HCT116 (cell line): Measurements from ENCODE around the gene KLC4. TPM values are rescaled to one million over a fixed set of nuclear protein-coding genes. Genes with fewer than 3 reads are reported as not detected.

Experiments used
- ATAC-seq: fragments of 200-7000 bp; cut with Tn5 transposase; 2 replicates; pipeline ENCODE4 v1.9.1; 2020; ENCODE audit warnings: mild to moderate bottlenecking, moderate library complexity
- BruUV-seq: library from RNA; stranded (reverse); fragments of 400-500 nt; replicated peaks from 2 replicates; lab custom pipeline; 2021; lab: Mats Ljungman, UMichigan
- CTCF ChIA-PET: fragments of 300-600 bp; sonication (Branson Sonifier 250); formaldehyde crosslinking; loops from one replicate; lab custom pipeline; 2021; ENCODE audit warnings: antibody characterized with exemption; lab: Charles Lee
- POLR2A ChIA-PET: fragments of 300-600, 350-600 bp; sonication (Branson Sonifier 250); formaldehyde crosslinking; loops from one replicate; lab custom pipeline; 2021; ENCODE audit warnings: antibody characterized with exemption; lab: Charles Lee
- RAD21 ChIA-PET, 2 experiments: fragments of 300-600 bp; sonication (Branson Sonifier 250); formaldehyde crosslinking; loops; one replicate each; lab custom pipeline; 2023; ENCODE audit warnings: low total read pairs in 2 of 2; ENCODE audit not compliant: uncharacterized antibody in 2 of 2, unreplicated experiment in 2 of 2, low non-redundant PET in 1 of 2; lab: Charles Lee
- DNase-seq: peaks from one replicate; pipeline ENCODE4 v3.0.0-alpha.2; 2010; ENCODE audit warnings: low read depth, low spot score
- H2AFZ ChIP-seq: fragments of 200-600 bp; shearing (Covaris generic), sonication (generic); 2 replicates; pipeline ENCODE4 v1.6.1; 2017; ENCODE audit warnings: low read depth, mixed run types, mixed read lengths, antibody characterized with exemption, low read length; ENCODE audit not compliant: poor library complexity, severe bottlenecking
- H3K27ac ChIP-seq: 2 replicates; pipeline ENCODE4 v1.5.1; 2012; ENCODE audit warnings: low read depth, low read length
- H3K27me3 ChIP-seq: fragments of 200-600 bp; sonication (generic); 2 replicates; pipeline ENCODE4 v1.6.1; 2016; ENCODE audit warnings: mixed run types, low read length, mixed read lengths; ENCODE audit not compliant: insufficient read depth
- H3K36me3 ChIP-seq, 2 experiments: fragments of 200-500 bp in 1 of 2; fragments of 200-600 bp in 1 of 2; sonication (Bioruptor generic) in 1 of 2; sonication (generic) in 1 of 2; 2 replicates each; pipeline versions ENCODE4 v1.5.1 to v1.6.1; 2014 to 2016; ENCODE audit warnings: low read length in 2 of 2, inconsistent platforms in 1 of 2, mixed read lengths in 1 of 2, mixed run types in 1 of 2; ENCODE audit not compliant: insufficient read depth in 2 of 2, control insufficient read depth in 1 of 2
- H3K4me1 ChIP-seq, 2 experiments: fragments of 200-600 bp in 1 of 2; sonication (generic) in 1 of 2; 2 replicates each; pipeline versions ENCODE4 v1.5.1 to v1.6.1; 2012 to 2017; ENCODE audit warnings: low read length in 2 of 2, inconsistent platforms in 1 of 2, mild to moderate bottlenecking in 1 of 2, mixed read lengths in 1 of 2, mixed run types in 1 of 2, moderate library complexity in 1 of 2; ENCODE audit not compliant: insufficient read depth in 2 of 2, control insufficient read depth in 1 of 2
- H3K4me2 ChIP-seq: fragments of 200-600 bp; sonication (generic); 2 replicates; pipeline ENCODE4 v1.6.1; 2017; ENCODE audit warnings: mixed run types, low read length, mixed read lengths
- H3K4me3 ChIP-seq, 2 experiments: fragments of 200-600 bp in 1 of 2; sonication (generic) in 1 of 2; replicated peaks in 1 of 2; 2 replicates each; pipeline ENCODE4 v1.5.1; 2011 to 2016; ENCODE audit warnings: low read length in 2 of 2, control low read depth in 1 of 2, low read depth in 1 of 2, mild to moderate bottlenecking in 1 of 2, mixed read lengths in 1 of 2, mixed run types in 1 of 2
- H3K79me2 ChIP-seq: fragments of 200-600 bp; sonication (generic); 2 replicates; pipeline ENCODE4 v1.6.1; 2017; ENCODE audit warnings: mild to moderate bottlenecking, mixed run types, low read length, moderate library complexity, mixed read lengths; ENCODE audit not compliant: insufficient read depth
- H3K9ac ChIP-seq: fragments of 200-600 bp; sonication (generic); 2 replicates; pipeline ENCODE4 v1.6.1; 2016; ENCODE audit warnings: low read length, mixed read lengths
- H3K9me2 ChIP-seq: fragments of 200-600 bp; sonication (generic), shearing (Covaris generic); 2 replicates; pipeline ENCODE4 v1.6.1; 2017; ENCODE audit warnings: mixed run types, mild to moderate bottlenecking, moderate library complexity; ENCODE audit not compliant: insufficient read depth
- H3K9me3 ChIP-seq, 2 experiments: fragments of 200-500 bp in 1 of 2; fragments of 200-600 bp in 1 of 2; sonication (Bioruptor generic) in 1 of 2; sonication (generic) in 1 of 2; 2 replicates each; pipeline ENCODE4 v1.6.1; 2014 to 2017; ENCODE audit warnings: low read length in 2 of 2, mixed read lengths in 2 of 2, inconsistent platforms in 1 of 2, low read depth in 1 of 2, mild to moderate bottlenecking in 1 of 2, mixed run types in 1 of 2, moderate library complexity in 1 of 2; ENCODE audit not compliant: control insufficient read depth in 1 of 2, insufficient read depth in 1 of 2
- H4K20me1 ChIP-seq: fragments of 200-600 bp; sonication (generic), shearing (Covaris generic); 2 replicates; pipeline ENCODE4 v1.6.1; 2017; ENCODE audit warnings: mixed run types, mild to moderate bottlenecking, moderate library complexity; ENCODE audit not compliant: insufficient read depth
- CEBPB ChIP-seq: IDR thresholded peaks from 2 replicates; pipeline ENCODE4 v1.6.1; 2012; ENCODE audit warnings: low read depth
- CTCF ChIP-seq, 3 experiments: fragments of 200-600 bp in 1 of 3; sonication (generic) in 1 of 3; IDR thresholded peaks in 2 of 3; conservative IDR thresholded peaks in 1 of 3; 2 replicates each; pipeline ENCODE4 v1.5.1; 2012 to 2017; ENCODE audit warnings: low read depth in 2 of 3, low read length in 2 of 3, antibody characterized with exemption in 1 of 3, borderline replicate concordance in 1 of 3, control low read depth in 1 of 3, mild to moderate bottlenecking in 1 of 3, mixed read lengths in 1 of 3, mixed run types in 1 of 3, moderate library complexity in 1 of 3; ENCODE audit not compliant: insufficient read depth in 1 of 3
- ELF1 ChIP-seq: IDR thresholded peaks from 2 replicates; pipeline ENCODE4 v1.6.1; 2012; ENCODE audit warnings: low read depth, borderline replicate concordance
- JUND ChIP-seq: IDR thresholded peaks from 2 replicates; pipeline ENCODE4 v1.6.1; 2012
- SP1 ChIP-seq: IDR thresholded peaks from 2 replicates; pipeline ENCODE4 v1.6.1; 2012; ENCODE audit warnings: low read depth
- ZBTB33 ChIP-seq: IDR thresholded peaks from 2 replicates; pipeline ENCODE4 v1.6.1; 2011; ENCODE audit warnings: mild to moderate bottlenecking, low read length, moderate library complexity; ENCODE audit not compliant: insufficient replicate concordance; ENCODE audit errors: extremely low read depth
- intact Hi-C: fragments of 100-400 bp; cut with micrococcal nuclease; formaldehyde crosslinking; loops from 2 replicates; pipeline ENCODE4 v1.10.0; 2022
- total RNA-seq: library from RNA; stranded (reverse); gene quantifications from one replicate; pipeline ENCODE4 v1.2.1, GENCODE V29; 2021; ENCODE audit not compliant: unreplicated experiment

KLC4 gene
- total RNA-seq, 1 experiment from 2014 or later, result 16.2 TPM

- POLR2A ChIA-PET, result no interaction called here
- no TSS peak for BruUV-seq
- H3K4me2 ChIP-seq, result no peak overlapping the region
- ATAC-seq (no peak), DNase-seq (no peak)
- no peak overlapping the region for H3K9ac ChIP-seq
- H2AFZ ChIP-seq, result no peak overlapping the region
- TF ChIP-seq CEBPB (no peak), SP1 (no peak), CTCF (IDR thresholded peaks at IDR 0.05 in 2 of 3, conservative IDR thresholded peaks at IDR 0.05 in 1 of 3; ENCODE audit: borderline replicate concordance in 1 of 3, insufficient read depth in 1 of 3, low read depth in 2 of 3, low read length in 2 of 3) (no peak), ZBTB33 (no peak), ELF1 (no peak), JUND (no peak)
- RAD21 ChIA-PET, result no interaction called here
- H3K27me3 ChIP-seq, result no peaks in the 10 kb centered on the region
- no peak overlapping the region for H3K27ac ChIP-seq
- H3K79me2 ChIP-seq, result no peaks in the 10 kb centered on the region
- peaks cover 9% of the 10 kb centered on the region in 2 experiments for H3K36me3 ChIP-seq
- intact Hi-C loops, result no loop called here
- H3K9me2 ChIP-seq, result no peaks in the 10 kb centered on the region
- CTCF ChIA-PET, result no interaction called here
- no peaks in the 10 kb centered on the region for H3K9me3 ChIP-seq
- no peak overlapping the region for H3K4me3 ChIP-seq
- no peaks in the 10 kb centered on the region for H4K20me1 ChIP-seq
- H3K4me1 ChIP-seq, result no peaks in the 10 kb centered on the region
Measured at GRCh38 chr6:43037197-43037596, 22.2 kb upstream of the KLC4 start.
